HL-60 (cell line): ENCODE results near the gene ZNRF1.

ENCODE experiments used
- DNase-seq, 2 experiments: peaks; one replicate each; pipeline ENCODE4 v3.0.0-alpha.2; 2010 to 2020; ENCODE audit warnings: low read depth in 1 of 2, low spot score in 1 of 2
- H3K27ac ChIP-seq: fragments of 250-450 bp; sonication (Bioruptor Pico); replicated peaks from 2 replicates; pipeline ENCODE4 v1.5.1; 2020; ENCODE audit warnings: mild to moderate bottlenecking, moderate library complexity
- H3K27me3 ChIP-seq: fragments of 250-450 bp; sonication (Bioruptor Pico); 2 replicates; pipeline ENCODE4 v1.5.1; 2021; ENCODE audit warnings: mild to moderate bottlenecking, moderate library complexity; ENCODE audit not compliant: insufficient read depth, poor library complexity, severe bottlenecking
- H3K4me3 ChIP-seq: replicated peaks from 2 replicates; pipeline ENCODE4 v1.5.1; 2011; ENCODE audit warnings: mild to moderate bottlenecking, control low read depth, low read length; ENCODE audit not compliant: insufficient read depth
- GABPA ChIP-seq: IDR thresholded peaks from 2 replicates; pipeline ENCODE4 v1.6.1; 2012; ENCODE audit warnings: low read depth
- POLR2AphosphoS5 ChIP-seq: IDR thresholded peaks from 2 replicates; pipeline ENCODE4 v1.6.1; 2012; ENCODE audit warnings: low read depth
- SPI1 ChIP-seq: IDR thresholded peaks from 2 replicates; pipeline ENCODE4 v1.6.1; 2012; ENCODE audit warnings: low read depth, mild to moderate bottlenecking, borderline replicate concordance
- TF ChIP-seq, protein P1 (sequence below): IDR thresholded peaks from one replicate; pipeline ENCODE4 v1.5.1; 2011; ENCODE audit warnings: low read length, control low read depth, inconsistent platforms; ENCODE audit not compliant: insufficient read depth
- TF ChIP-seq, protein P2 (sequence below): IDR thresholded peaks from 2 replicates; pipeline ENCODE4 v1.6.1; 2012; ENCODE audit warnings: low read depth; ENCODE audit not compliant: insufficient replicate concordance

The ZNRF1 gene

DNA sequence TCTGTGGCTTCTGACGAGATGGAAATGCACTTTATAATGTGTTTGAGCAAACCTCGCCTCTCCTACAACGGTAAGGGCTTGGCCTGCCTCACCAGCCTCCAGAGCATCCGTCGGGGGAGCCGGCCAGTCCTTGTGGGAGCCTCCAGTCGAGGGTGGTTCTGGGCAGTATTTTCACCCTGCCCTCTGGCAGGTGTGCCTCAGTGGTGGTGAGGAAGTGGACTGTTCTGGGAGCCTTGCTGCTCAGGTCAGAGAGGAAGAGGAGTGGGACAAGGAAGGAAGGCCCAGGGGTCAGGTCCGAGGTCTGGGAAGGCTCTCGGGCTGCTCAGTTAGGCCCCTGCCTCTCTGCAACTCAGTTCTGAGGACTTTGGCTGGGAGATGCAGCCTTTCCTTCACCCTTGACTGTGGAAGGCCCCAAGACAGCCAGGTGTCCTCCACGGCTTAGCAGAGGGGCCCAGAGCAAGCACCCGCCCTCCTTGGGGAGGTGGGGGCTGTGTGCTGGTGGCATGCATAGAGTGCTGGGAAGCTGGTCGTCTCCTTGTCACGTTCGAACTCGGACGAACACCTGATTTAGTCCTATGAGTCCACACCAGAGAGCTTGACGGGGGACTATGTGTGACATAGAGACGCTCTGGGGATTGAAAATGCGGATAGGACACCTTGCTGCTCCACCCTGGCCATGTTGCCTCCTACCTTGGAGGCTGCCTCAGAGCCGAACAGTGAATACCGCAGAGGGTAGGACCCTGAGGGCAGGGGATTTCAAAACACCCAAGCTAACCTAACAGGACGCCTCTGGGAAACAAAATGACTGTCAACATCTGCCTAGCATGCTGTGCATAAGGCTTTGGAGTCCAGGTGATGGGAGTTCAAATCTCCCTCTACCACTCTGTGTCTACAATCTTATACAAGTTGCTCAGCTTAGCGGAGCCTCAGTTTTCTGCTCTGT lies 95.0 kb downstream of the ZNRF1 start:
- TF ChIP-seq POLR2AphosphoS5 (no peak), GABPA (no peak), SPI1 (no peak)
- TF ChIP-seq, protein P1, sequence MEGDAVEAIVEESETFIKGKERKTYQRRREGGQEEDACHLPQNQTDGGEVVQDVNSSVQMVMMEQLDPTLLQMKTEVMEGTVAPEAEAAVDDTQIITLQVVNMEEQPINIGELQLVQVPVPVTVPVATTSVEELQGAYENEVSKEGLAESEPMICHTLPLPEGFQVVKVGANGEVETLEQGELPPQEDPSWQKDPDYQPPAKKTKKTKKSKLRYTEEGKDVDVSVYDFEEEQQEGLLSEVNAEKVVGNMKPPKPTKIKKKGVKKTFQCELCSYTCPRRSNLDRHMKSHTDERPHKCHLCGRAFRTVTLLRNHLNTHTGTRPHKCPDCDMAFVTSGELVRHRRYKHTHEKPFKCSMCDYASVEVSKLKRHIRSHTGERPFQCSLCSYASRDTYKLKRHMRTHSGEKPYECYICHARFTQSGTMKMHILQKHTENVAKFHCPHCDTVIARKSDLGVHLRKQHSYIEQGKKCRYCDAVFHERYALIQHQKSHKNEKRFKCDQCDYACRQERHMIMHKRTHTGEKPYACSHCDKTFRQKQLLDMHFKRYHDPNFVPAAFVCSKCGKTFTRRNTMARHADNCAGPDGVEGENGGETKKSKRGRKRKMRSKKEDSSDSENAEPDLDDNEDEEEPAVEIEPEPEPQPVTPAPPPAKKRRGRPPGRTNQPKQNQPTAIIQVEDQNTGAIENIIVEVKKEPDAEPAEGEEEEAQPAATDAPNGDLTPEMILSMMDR = no peak
- TF ChIP-seq, protein P2, sequence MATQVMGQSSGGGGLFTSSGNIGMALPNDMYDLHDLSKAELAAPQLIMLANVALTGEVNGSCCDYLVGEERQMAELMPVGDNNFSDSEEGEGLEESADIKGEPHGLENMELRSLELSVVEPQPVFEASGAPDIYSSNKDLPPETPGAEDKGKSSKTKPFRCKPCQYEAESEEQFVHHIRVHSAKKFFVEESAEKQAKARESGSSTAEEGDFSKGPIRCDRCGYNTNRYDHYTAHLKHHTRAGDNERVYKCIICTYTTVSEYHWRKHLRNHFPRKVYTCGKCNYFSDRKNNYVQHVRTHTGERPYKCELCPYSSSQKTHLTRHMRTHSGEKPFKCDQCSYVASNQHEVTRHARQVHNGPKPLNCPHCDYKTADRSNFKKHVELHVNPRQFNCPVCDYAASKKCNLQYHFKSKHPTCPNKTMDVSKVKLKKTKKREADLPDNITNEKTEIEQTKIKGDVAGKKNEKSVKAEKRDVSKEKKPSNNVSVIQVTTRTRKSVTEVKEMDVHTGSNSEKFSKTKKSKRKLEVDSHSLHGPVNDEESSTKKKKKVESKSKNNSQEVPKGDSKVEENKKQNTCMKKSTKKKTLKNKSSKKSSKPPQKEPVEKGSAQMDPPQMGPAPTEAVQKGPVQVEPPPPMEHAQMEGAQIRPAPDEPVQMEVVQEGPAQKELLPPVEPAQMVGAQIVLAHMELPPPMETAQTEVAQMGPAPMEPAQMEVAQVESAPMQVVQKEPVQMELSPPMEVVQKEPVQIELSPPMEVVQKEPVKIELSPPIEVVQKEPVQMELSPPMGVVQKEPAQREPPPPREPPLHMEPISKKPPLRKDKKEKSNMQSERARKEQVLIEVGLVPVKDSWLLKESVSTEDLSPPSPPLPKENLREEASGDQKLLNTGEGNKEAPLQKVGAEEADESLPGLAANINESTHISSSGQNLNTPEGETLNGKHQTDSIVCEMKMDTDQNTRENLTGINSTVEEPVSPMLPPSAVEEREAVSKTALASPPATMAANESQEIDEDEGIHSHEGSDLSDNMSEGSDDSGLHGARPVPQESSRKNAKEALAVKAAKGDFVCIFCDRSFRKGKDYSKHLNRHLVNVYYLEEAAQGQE = no peak
- Histone ChIP-seq H3K4me3 (no peak overlapping the region), H3K27me3 (no peaks in the 10 kb centered on the region), H3K27ac (no peak overlapping the region)
- no peak for DNase-seq

DNA sequence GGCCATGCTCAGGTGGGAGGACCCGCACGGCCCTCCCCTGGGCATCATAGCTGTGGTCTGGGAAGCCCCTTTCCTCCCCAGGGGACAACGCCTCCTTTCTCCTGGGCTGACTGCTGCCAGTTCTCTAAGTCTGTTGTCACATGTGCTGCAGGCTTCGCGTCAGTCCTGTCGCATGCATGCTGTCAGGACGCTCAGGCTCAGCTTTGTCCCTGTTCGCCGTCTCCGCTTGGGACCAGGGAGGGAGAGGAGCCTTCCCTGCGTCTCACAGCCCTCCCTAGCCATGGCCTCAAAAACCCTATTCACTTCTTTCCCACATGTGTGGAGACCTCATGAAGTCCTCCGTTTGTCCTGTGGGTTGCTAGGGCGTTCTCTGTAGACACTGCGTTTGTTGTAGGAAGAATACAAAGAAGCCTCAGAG lies 96.4 kb downstream of the ZNRF1 start:
- DNase-seq = no peak
- no peak overlapping the region for H3K4me3 ChIP-seq
- no peaks in the 10 kb centered on the region for H3K27me3 ChIP-seq
- TF ChIP-seq POLR2AphosphoS5 (no peak), GABPA (no peak)
- no peak overlapping the region for H3K27ac ChIP-seq

DNA sequence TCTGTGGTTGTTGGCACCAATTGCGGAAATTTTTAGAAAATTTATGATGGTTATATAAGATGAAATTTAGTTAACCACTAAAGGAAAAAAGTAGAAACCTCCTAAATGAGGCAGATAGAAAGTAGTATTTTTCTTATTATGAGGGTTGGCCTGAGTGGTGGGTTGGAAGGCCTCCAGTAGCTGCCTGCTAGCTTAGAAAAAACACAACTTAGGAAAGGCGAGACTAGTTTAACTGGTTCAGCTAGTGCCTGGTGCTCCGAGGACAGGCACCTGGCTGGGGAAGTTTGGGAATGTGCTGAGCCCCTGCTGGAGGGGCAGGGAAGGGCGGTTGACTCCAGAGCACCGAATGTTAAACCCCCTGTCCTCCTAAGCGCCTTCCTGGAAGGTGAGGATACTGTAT lies 97.8 kb downstream of the ZNRF1 start:
- no peak for TF ChIP-seq SPI1
- TF ChIP-seq, protein P2 = no peak
- TF ChIP-seq, protein P1 = no peak
- no peak for TF ChIP-seq POLR2AphosphoS5
- no peak for TF ChIP-seq GABPA
- no peak for DNase-seq
- Histone ChIP-seq H3K4me3 (no peak overlapping the region), H3K27me3 (no peaks in the 10 kb centered on the region), H3K27ac (no peak overlapping the region)

DNA sequence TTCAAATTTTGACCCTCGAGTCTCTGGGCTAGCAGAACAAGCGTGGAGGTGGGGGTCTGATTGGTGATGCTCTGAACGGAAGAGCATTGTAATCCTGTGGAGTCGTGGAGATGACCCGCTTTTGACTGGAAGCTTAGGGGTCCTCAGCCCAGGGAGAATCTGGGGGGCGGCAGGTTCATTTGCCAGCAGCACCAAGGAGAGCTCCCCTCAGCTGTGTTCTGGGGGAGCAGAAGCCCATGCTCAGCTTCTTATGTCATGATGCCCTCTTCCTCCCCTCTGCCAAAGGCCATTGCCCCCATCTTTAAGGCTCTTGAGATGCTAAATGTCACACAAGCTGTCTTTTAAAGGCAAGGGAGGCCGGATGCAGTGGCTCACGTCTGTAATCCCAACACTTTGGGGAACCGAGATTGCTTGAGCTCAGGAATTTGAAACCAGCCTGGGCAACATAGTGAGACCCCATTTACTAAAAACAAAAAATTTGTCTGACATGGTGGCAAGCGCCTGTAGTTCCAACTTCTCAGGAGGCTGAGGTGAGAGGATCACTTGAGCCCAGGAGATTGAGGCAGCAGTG lies 98.5 kb downstream of the ZNRF1 start:
- TF ChIP-seq GABPA = no peak
- TF ChIP-seq, protein P2 = peak; percentile 85
- H3K27me3 ChIP-seq = no peaks in the 10 kb centered on the region
- no peak overlapping the region for H3K27ac ChIP-seq
- H3K4me3 ChIP-seq = no peak overlapping the region
- DNase-seq = no peak
